Endodermal cell (in vitro differentiated cells): ENCODE measurements around the gene CELF2. TPM values are rescaled to one million over a fixed set of nuclear protein-coding genes. Genes with fewer than 3 reads are reported as not detected.

ENCODE experiments used
- DNase-seq: peaks from one replicate; pipeline ENCODE4 v3.0.0-alpha.2; 2017
- H3K27ac ChIP-seq: 2 replicates; pipeline ENCODE4 v1.5.1; 2013; ENCODE audit warnings: mild to moderate bottlenecking, low read depth, low read length, moderate library complexity
- H3K27me3 ChIP-seq: 2 replicates; pipeline ENCODE4 v1.6.1; 2013; ENCODE audit warnings: mild to moderate bottlenecking, low read length, moderate library complexity; ENCODE audit not compliant: insufficient read depth, control insufficient read depth, poor library complexity, severe bottlenecking
- H3K36me3 ChIP-seq: 2 replicates; pipeline ENCODE4 v1.7.0; 2013; ENCODE audit warnings: mild to moderate bottlenecking, low read length, moderate library complexity; ENCODE audit not compliant: control insufficient read depth, insufficient read depth
- H3K4me1 ChIP-seq: one replicate; pipeline ENCODE4 v1.7.0; 2013; ENCODE audit warnings: low read length; ENCODE audit not compliant: control insufficient read depth, insufficient read depth
- H3K4me3 ChIP-seq: 2 replicates; pipeline ENCODE4 v1.5.1; 2013; ENCODE audit warnings: mild to moderate bottlenecking, low read length, moderate library complexity
- H3K9ac ChIP-seq: 2 replicates; pipeline ENCODE4 v1.6.1; 2013; ENCODE audit warnings: mild to moderate bottlenecking, low read length, moderate library complexity; ENCODE audit not compliant: poor library complexity, severe bottlenecking; ENCODE audit errors: extremely low read depth
- H3K9me3 ChIP-seq: 2 replicates; pipeline ENCODE4 v1.6.1; 2013; ENCODE audit warnings: mild to moderate bottlenecking, low read length, moderate library complexity; ENCODE audit not compliant: control insufficient read depth
- H3K27ac Mint-ChIP-seq: 2 replicates; pipeline ENCODE4 v1.8.0; 2020; ENCODE audit warnings: mixed read lengths
- H3K27me3 Mint-ChIP-seq: 2 replicates; pipeline ENCODE4 v1.8.0; 2021; ENCODE audit warnings: mild to moderate bottlenecking, mixed read lengths; ENCODE audit not compliant: insufficient read depth
- H3K36me3 Mint-ChIP-seq: 2 replicates; pipeline ENCODE4 v1.8.0; 2020; ENCODE audit warnings: low read depth, mixed read lengths
- H3K4me1 Mint-ChIP-seq: 2 replicates; pipeline ENCODE4 v1.8.0; 2020; ENCODE audit warnings: mixed read lengths
- H3K4me3 Mint-ChIP-seq: 2 replicates; pipeline ENCODE4 v1.8.0; 2020; ENCODE audit warnings: mild to moderate bottlenecking, moderate library complexity, mixed read lengths
- H3K9me3 Mint-ChIP-seq: 2 replicates; pipeline ENCODE4 v1.8.0; 2020; ENCODE audit warnings: mild to moderate bottlenecking, mixed read lengths
- WGBS, 2 experiments: methylation state at CpG; one replicate each; pipeline versions ENCODE4 v1.1.5 to v1.1.7; 2013; ENCODE audit warnings: missing lambda C conversion rate in 2 of 2, mixed read lengths in 1 of 2; ENCODE audit not compliant: insufficient coverage in 1 of 2, insufficient read length in 1 of 2; 5-methylcytosine and 5-hydroxymethylcytosine counted together
- total RNA-seq, 2 donors: library from RNA; stranded (reverse); fragmentation: NEBNext Ultra II Directional in 1 of 2; extraction: Animal tissue kit (Norgen Biotek cat#: 25700) in 1 of 2; gene quantifications; 2 replicates in 1 of 2; 3 replicates in 1 of 2; pipeline ENCODE4 v1.2.1, GENCODE V29; 2021
- TF ChIP-seq, protein P1 (sequence below): fragments of 200-600 bp; sonication (generic); conservative IDR thresholded peaks from 2 replicates; pipeline ENCODE4 v1.5.0; 2021; ENCODE audit warnings: antibody characterized with exemption, mild to moderate bottlenecking

CELF2 gene
- total RNA-seq, 2 donors from 2014 or later: 79.9 to 96.1 TPM

GRCh38 chr10:11011436-11011835 lies 6.2 kb upstream of the CELF2 start:
- no peaks in the 10 kb centered on the region for H3K36me3 Mint-ChIP-seq
- Histone ChIP-seq H3K4me3 (no peak overlapping the region), H3K9ac (no peak overlapping the region), H3K4me1 (peaks cover 33% of the 10 kb centered on the region), H3K36me3 (no peaks in the 10 kb centered on the region), H3K27me3 (no peaks in the 10 kb centered on the region), H3K27ac (no peak overlapping the region), H3K9me3 (no peaks in the 10 kb centered on the region)
- no peak for DNase-seq
- no peak overlapping the region for H3K27ac Mint-ChIP-seq
- peaks cover 64% of the 10 kb centered on the region for H3K4me1 Mint-ChIP-seq
- WGBS, 2 experiments: 89% methylated on average over 2 of the region's 2 CpGs; no CpG with 5 or more reads in 1 of the 2 experiments
- TF ChIP-seq, protein P1, sequence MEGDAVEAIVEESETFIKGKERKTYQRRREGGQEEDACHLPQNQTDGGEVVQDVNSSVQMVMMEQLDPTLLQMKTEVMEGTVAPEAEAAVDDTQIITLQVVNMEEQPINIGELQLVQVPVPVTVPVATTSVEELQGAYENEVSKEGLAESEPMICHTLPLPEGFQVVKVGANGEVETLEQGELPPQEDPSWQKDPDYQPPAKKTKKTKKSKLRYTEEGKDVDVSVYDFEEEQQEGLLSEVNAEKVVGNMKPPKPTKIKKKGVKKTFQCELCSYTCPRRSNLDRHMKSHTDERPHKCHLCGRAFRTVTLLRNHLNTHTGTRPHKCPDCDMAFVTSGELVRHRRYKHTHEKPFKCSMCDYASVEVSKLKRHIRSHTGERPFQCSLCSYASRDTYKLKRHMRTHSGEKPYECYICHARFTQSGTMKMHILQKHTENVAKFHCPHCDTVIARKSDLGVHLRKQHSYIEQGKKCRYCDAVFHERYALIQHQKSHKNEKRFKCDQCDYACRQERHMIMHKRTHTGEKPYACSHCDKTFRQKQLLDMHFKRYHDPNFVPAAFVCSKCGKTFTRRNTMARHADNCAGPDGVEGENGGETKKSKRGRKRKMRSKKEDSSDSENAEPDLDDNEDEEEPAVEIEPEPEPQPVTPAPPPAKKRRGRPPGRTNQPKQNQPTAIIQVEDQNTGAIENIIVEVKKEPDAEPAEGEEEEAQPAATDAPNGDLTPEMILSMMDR: no peak
- no peak overlapping the region for H3K4me3 Mint-ChIP-seq
- H3K9me3 Mint-ChIP-seq: no peaks in the 10 kb centered on the region
- H3K27me3 Mint-ChIP-seq: peaks cover 2% of the 10 kb centered on the region

GRCh38 chr10:11011984-11012383 lies 5.7 kb upstream of the CELF2 start:
- no peak overlapping the region for H3K27ac ChIP-seq
- H3K4me1 ChIP-seq: peaks cover 33% of the 10 kb centered on the region
- Mint-ChIP-seq H3K36me3 (no peaks in the 10 kb centered on the region), H3K9me3 (no peaks in the 10 kb centered on the region), H3K4me3 (no peak overlapping the region), H3K4me1 (peaks cover 64% of the 10 kb centered on the region), H3K27me3 (peaks cover 2% of the 10 kb centered on the region), H3K27ac (no peak overlapping the region)
- no peak overlapping the region for H3K4me3 ChIP-seq
- DNase-seq: no peak
- H3K9ac ChIP-seq: no peak overlapping the region
- TF ChIP-seq, protein P1: no peak
- H3K36me3 ChIP-seq: no peaks in the 10 kb centered on the region
- no peaks in the 10 kb centered on the region for H3K9me3 ChIP-seq
- H3K27me3 ChIP-seq: no peaks in the 10 kb centered on the region
- 78 to 89% methylated on average over 3 of the region's 3 CpGs for WGBS, 2 experiments

DNA sequence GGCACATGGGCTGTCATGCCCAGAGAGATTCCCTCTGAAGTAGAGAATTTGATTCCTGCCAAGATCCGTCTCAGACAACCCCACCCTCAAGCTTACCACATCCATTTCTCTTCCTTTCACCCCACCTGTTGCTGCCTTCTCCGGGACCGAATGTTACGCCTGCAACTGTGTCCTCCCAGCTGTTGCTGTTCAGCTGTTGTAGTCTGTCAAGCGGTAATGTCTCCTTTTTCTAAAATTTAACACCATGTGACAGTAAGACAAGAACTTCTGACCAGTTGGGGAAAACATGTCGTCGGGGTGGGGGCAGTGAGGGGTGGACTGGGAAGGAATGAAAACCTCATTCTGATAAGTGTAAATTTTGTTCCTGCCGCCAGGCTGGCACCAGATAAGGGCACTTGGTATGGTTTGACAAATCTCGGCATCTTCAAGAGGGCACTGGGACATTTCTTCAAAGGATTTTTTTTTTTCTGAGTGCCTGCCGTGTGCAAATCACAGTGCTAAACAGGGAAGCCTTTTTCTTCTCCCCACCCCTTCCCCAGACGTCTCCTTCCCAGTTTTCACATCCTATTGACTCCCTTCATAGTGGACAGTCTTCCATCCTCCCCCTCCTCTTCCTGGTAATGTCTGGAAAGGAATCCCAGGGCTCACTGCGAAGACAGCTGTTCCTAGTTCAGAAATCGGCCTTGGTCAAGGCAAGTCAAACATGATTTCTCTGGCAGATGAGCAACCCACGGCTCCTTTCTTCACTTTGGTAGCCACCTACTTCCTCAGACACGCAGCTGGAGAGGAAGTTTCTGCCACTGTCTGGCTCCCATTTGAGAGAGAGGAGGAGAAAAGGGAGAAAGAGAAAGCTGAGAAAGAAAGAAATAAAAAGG lies 5.0 kb upstream of the CELF2 start:
- H3K27ac ChIP-seq: no peak overlapping the region
- no peak overlapping the region for H3K4me3 Mint-ChIP-seq
- H3K9ac ChIP-seq: no peak overlapping the region

More for the DNA sequence above, 5.0 kb upstream of the CELF2 start:
- no peaks in the 10 kb centered on the region for H3K36me3 ChIP-seq
- no peaks in the 10 kb centered on the region for H3K27me3 ChIP-seq
- Mint-ChIP-seq H3K36me3 (no peaks in the 10 kb centered on the region), H3K27ac (no peak overlapping the region), H3K27me3 (peaks cover 2% of the 10 kb centered on the region), H3K4me1 (peaks cover 64% of the 10 kb centered on the region), H3K9me3 (no peaks in the 10 kb centered on the region)
- 91 to 96% methylated on average over 10 to 15 of the region's 15 CpGs for WGBS, 2 experiments
- H3K4me1 ChIP-seq: peaks cover 34% of the 10 kb centered on the region
- TF ChIP-seq, protein P1: no peak
- H3K4me3 ChIP-seq: no peak overlapping the region
- DNase-seq: no peak
- no peaks in the 10 kb centered on the region for H3K9me3 ChIP-seq
